Renal cortical epithelial cell (primary cell): ENCODE data around the gene TMEM8B. TPM values are rescaled to one million over a fixed set of nuclear protein-coding genes. Genes with fewer than 3 reads are reported as not detected.
A peak's percentile ranks its signal among the peaks of the same experiment; 100 is the strongest.

Experiments used
- DNase-seq: peaks from one replicate; pipeline ENCODE4 v3.0.0-alpha.2; 2011; ENCODE audit warnings: low read depth
- total RNA-seq: library from RNA; depleted of rRNA; stranded (reverse); fragments of >200 nt; gene quantifications from 2 replicates; pipeline ENCODE4 v1.2.3, GENCODE V29; 2014

TMEM8B gene
- total RNA-seq, 1 donor from 2014 or later = 9.4 TPM

GRCh38 chr9:35839926-35840325 is 10.9 kb downstream of the TMEM8B start:
- no peak for DNase-seq

GRCh38 chr9:35840881-35841644 is 12.0 kb downstream of the TMEM8B start:
- DNase-seq = no peak

- no peak for DNase-seq
Measured at GRCh38 chr9:35841645-35841900, 12.5 kb downstream of the TMEM8B start.

- no peak for DNase-seq
Measured at GRCh38 chr9:35842020-35842745, 13.2 kb downstream of the TMEM8B start.

- DNase-seq = no peak
Measured at GRCh38 chr9:35842795-35843194, 13.8 kb downstream of the TMEM8B start.

GRCh38 chr9:35844628-35845270 is 15.7 kb downstream of the TMEM8B start:
- peak; percentile 71 for DNase-seq

GRCh38 chr9:35845824-35846771 is 17.1 kb downstream of the TMEM8B start:
- no peak for DNase-seq

GRCh38 chr9:35847792-35848572 is 19.0 kb downstream of the TMEM8B start:
- DNase-seq = peak; percentile 28

GRCh38 chr9:35852267-35852815 is 23.3 kb downstream of the TMEM8B start:
- DNase-seq = no peak

- no peak for DNase-seq
Measured at GRCh38 chr9:35852876-35853865, 24.1 kb downstream of the TMEM8B start.

- DNase-seq = no peak
Measured at GRCh38 chr9:35854091-35854762, 25.2 kb downstream of the TMEM8B start.

- DNase-seq = no peak
Measured at GRCh38 chr9:35856206-35856605, 27.2 kb downstream of the TMEM8B start.

- no peak for DNase-seq
Measured at GRCh38 chr9:35856882-35857281, 27.9 kb downstream of the TMEM8B start.

- DNase-seq = no peak
Measured at GRCh38 chr9:35858458-35858857, 29.4 kb downstream of the TMEM8B start.

GRCh38 chr9:35859310-35859989 is 30.4 kb downstream of the TMEM8B start:
- no peak for DNase-seq

- DNase-seq = no peak
Measured at GRCh38 chr9:35859990-35860339, 30.9 kb downstream of the TMEM8B start.

GRCh38 chr9:35861161-35861897 is 32.3 kb downstream of the TMEM8B start:
- no peak for DNase-seq

- DNase-seq = no peak
Measured at GRCh38 chr9:35862328-35862727, 33.3 kb downstream of the TMEM8B start.
